Epithelial cell of proximal tubule (primary cell): ENCODE results near the gene FLOT2. TPM values are rescaled to one million over a fixed set of nuclear protein-coding genes. Genes with fewer than 3 reads are reported as not detected.
"Not testable (repeated sequence)": the region's sequence is repeated elsewhere in the genome, so short reads cannot be mapped to it uniquely, and the experiment has no call there.

ENCODE experiments used
- DNase-seq: peaks from one replicate; pipeline ENCODE4 v3.0.0-alpha.2; 2011; ENCODE audit warnings: low read depth
- H3K4me3 ChIP-seq: 2 replicates; pipeline ENCODE4 v1.5.1; 2011; ENCODE audit warnings: low read depth, mild to moderate bottlenecking, low read length
- total RNA-seq: library from RNA; depleted of rRNA; stranded (reverse); fragments of >200 nt; gene quantifications from 2 replicates; pipeline ENCODE4 v1.2.3, GENCODE V29; 2015
- TF ChIP-seq, protein P1 (sequence below): conservative IDR thresholded peaks from 2 replicates; pipeline ENCODE4 v1.5.1; 2012; ENCODE audit warnings: low read depth, mild to moderate bottlenecking, low read length

FLOT2 gene
- total RNA-seq, 1 donor from 2014 or later = 92.5 TPM

DNA sequence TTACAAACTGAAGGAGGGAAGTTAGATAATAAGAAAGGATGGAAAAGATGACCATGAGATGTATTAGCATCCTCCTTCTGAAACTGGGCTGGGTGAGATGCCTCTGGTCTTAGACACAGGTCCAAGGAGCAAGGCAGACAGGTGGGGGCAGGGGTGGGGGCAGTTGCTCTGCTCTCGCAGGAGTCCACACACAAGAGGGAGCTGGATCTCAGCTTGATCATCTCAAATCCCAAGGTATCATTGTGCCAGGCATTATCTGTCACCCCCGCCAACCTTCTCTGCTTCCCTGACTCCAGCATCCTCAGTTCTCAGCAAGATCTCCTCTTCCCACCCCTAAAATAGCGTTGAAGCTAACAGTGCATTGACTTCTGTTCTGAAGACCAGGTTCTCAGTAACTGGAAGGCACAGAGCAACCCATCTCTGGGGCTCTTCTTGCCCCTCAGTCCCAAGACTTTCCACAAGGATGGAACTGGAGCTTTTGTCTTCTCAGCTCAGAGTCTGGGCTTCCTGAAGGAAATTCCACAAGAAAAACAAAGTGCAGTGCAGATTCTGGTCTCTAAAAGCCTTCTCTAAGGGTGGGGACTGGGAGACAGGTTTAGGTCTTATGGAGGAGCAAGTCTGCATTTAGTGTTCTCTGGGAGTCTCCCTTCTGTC, 1.6 kb downstream of the FLOT2 start:
- H3K4me3 ChIP-seq = peak overlapping the region; percentile 87
- no peak for DNase-seq
- TF ChIP-seq, protein P1, sequence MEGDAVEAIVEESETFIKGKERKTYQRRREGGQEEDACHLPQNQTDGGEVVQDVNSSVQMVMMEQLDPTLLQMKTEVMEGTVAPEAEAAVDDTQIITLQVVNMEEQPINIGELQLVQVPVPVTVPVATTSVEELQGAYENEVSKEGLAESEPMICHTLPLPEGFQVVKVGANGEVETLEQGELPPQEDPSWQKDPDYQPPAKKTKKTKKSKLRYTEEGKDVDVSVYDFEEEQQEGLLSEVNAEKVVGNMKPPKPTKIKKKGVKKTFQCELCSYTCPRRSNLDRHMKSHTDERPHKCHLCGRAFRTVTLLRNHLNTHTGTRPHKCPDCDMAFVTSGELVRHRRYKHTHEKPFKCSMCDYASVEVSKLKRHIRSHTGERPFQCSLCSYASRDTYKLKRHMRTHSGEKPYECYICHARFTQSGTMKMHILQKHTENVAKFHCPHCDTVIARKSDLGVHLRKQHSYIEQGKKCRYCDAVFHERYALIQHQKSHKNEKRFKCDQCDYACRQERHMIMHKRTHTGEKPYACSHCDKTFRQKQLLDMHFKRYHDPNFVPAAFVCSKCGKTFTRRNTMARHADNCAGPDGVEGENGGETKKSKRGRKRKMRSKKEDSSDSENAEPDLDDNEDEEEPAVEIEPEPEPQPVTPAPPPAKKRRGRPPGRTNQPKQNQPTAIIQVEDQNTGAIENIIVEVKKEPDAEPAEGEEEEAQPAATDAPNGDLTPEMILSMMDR = no peak

DNA sequence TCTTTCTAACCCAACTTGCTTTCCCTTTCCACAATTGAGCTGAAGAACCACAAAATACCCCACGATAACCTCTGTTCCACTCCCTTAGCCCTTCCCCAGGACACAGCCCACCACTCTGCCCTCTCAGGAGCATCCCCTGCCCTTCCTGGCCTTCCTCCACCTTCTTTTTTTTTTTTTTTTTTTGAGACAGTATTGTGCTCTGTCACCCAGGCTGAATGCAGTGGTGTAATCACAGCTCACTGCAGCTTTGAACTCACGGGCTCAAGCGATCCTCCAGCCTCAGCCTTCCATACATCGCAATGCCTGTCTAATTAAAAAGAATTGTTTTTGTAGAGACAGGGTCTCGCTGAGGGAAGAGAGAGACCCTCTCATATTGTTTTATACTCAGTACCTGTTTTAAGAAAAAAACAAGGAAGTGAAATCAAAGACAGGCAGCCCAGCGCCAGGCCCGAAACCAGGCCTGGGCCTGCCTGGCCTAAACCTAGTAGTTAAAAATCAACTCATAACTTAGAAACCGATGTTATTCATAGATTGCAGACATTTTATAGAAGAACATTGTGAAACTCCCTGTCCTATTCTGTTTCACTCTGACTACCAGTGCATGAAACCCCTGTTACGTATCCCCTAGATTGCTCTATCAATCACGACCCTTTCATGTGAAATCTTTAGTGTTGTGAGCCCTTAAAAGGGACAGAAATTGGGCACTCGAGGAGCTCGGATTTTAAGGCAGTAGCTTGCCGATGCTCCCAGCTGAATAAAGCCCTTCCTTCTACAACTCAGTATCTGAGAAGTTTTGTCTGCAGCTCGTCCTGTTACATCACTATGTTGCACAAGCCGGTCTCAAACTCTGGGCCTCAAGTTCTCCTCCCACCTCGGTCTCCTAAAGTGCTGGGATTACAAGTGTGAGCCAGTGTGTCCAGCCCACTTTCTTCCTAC, 4.0 kb downstream of the FLOT2 start:
- DNase-seq = not testable (repeated sequence)
- H3K4me3 ChIP-seq = peak overlapping the region; percentile 4

- DNase-seq = no peak
- no peak overlapping the region for H3K4me3 ChIP-seq
- TF ChIP-seq, protein P1 = no peak
These were observed 5.5 kb downstream of the FLOT2 start for GRCh38 chr17:28892024-28892423.

DNA sequence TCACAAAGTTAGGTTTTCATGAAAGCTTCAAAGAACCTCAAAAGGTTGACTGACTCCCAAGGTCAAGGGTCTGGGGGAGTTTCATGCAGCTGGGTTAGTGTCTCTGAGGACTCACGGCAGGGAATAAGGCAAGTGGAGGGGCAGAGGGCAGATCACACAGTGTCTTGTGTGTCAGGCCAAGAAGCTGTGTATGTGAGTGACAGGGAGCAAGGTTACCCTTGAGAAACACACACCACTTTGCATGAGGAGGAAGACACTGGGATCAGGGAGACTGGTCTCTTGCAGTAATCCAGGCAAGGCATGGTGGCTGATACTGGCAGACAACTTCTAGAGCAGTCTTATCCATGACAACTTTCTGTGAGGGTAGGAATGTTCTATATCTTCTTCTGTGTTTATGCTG, 6.3 kb downstream of the FLOT2 start:
- TF ChIP-seq, protein P1 = no peak
- H3K4me3 ChIP-seq = no peak overlapping the region
- no peak for DNase-seq

DNA sequence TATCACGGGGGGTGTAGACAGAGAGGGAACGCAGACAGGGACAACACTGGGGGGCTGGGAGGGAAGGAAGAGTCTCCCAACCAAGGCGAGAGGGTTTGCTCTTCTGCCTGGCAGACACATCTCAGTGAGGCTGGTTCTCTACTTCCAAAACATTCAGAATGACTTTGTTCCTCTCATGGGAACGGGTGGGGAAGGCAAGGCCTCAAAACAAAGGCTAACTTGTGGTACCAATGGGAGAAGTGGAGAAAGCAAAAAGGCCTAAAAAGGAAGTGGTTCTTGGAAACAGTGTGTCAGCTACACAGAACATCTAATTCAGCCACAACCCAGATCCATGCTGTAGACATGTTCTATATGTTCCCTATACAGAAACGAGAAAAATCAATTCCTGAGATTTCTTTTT, 7.5 kb downstream of the FLOT2 start:
- no peak overlapping the region for H3K4me3 ChIP-seq
- TF ChIP-seq, protein P1 = no peak
- no peak for DNase-seq

GRCh38 chr17:28888832-28889231, 8.7 kb downstream of the FLOT2 start:
- TF ChIP-seq, protein P1 = no peak
- H3K4me3 ChIP-seq = no peak overlapping the region

DNA sequence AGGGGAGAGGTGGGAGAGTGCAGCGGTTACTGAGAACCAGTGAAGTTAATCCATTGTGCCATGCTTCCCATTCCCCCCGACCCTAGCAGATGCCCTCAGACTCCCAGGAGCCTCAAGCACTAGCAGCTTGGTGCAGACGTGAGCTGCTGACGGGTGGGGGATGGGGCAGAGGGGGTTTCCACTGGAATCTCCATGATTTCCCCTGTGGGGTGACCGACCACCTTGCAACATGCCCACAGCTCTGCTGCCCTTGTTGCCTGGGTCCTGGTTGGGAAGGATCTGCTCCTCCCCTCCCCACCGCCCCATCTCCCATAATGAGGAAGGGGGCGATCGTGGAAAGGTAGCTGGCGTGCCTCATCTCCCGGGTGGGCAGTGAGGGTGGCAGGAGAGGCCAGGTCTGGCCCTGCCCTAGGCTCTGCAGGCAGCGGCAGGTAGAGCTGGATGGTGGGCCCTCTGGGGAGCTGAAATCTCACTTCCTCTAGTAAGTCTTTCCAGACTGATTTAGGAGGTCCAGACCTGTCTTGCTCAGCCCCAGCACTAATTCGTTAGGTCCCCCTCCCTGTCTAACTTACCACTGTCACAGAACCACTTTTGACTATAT, 9.6 kb downstream of the FLOT2 start:
- TF ChIP-seq, protein P1 = no peak
- no peak for DNase-seq
- no peak overlapping the region for H3K4me3 ChIP-seq

More at GRCh38 chr17:28888832-28889231, 8.7 kb downstream of the FLOT2 start:
- no peak for DNase-seq
